ENCODE data around the gene SEPTIN5.

GRCh38 chr22:19731361-19732135 lies 17.2 kb downstream of the SEPTIN5 start:
- TF ChIP-seq, protein P1, sequence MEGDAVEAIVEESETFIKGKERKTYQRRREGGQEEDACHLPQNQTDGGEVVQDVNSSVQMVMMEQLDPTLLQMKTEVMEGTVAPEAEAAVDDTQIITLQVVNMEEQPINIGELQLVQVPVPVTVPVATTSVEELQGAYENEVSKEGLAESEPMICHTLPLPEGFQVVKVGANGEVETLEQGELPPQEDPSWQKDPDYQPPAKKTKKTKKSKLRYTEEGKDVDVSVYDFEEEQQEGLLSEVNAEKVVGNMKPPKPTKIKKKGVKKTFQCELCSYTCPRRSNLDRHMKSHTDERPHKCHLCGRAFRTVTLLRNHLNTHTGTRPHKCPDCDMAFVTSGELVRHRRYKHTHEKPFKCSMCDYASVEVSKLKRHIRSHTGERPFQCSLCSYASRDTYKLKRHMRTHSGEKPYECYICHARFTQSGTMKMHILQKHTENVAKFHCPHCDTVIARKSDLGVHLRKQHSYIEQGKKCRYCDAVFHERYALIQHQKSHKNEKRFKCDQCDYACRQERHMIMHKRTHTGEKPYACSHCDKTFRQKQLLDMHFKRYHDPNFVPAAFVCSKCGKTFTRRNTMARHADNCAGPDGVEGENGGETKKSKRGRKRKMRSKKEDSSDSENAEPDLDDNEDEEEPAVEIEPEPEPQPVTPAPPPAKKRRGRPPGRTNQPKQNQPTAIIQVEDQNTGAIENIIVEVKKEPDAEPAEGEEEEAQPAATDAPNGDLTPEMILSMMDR (conservative IDR thresholded peaks at IDR 0.05; ENCODE audit: low read length), result no peak
- no peak for TF ChIP-seq EZH2phosphoT487 (IDR thresholded peaks at IDR 0.05; ENCODE audit: borderline replicate concordance, low read depth, low read length)
